A673 (cell line): ENCODE data around the gene PHF3. TPM values are rescaled to one million over a fixed set of nuclear protein-coding genes. Genes with fewer than 3 reads are reported as not detected.

ENCODE experiments used
- BruUV-seq: library from RNA; stranded (reverse); fragments of 400-500 nt; replicated peaks from 2 replicates; lab custom pipeline; 2021; lab: Mats Ljungman, UMichigan
- CTCF ChIA-PET: fragments of 300-600 bp; sonication (Branson Sonifier 250); formaldehyde crosslinking; loops from one replicate; lab custom pipeline; 2022; ENCODE audit warnings: antibody characterized with exemption; lab: Charles Lee
- POLR2A ChIA-PET: fragments of 300-600 bp; sonication (Branson Sonifier 250); formaldehyde crosslinking; loops from one replicate; lab custom pipeline; 2022; ENCODE audit warnings: antibody characterized with exemption; ENCODE audit not compliant: low non-redundant PET; lab: Charles Lee
- DNase-seq: peaks from one replicate; pipeline ENCODE4 v3.0.0-alpha.2; 2015; ENCODE audit warnings: low spot score
- H3K27ac ChIP-seq: fragments of 200-600 bp; sonication (generic); 2 replicates; pipeline ENCODE4 v1.5.1; 2016; ENCODE audit warnings: mixed run types, low read depth, mild to moderate bottlenecking, mixed read lengths, antibody characterized with exemption, low read length; ENCODE audit not compliant: poor library complexity, severe bottlenecking
- H3K27me3 ChIP-seq: fragments of 200-600 bp; sonication (generic); replicated peaks from 2 replicates; pipeline ENCODE4 v1.6.1; 2017; ENCODE audit warnings: mixed run types, low read depth, mild to moderate bottlenecking, mixed read lengths, antibody characterized with exemption, low read length; ENCODE audit not compliant: insufficient read depth, poor library complexity
- H3K36me3 ChIP-seq: fragments of 200-600 bp; sonication (generic); 2 replicates; pipeline ENCODE4 v1.6.1; 2016; ENCODE audit warnings: mixed run types, mild to moderate bottlenecking, mixed read lengths, antibody characterized with exemption, low read length; ENCODE audit not compliant: insufficient read depth, poor library complexity, severe bottlenecking
- H3K4me1 ChIP-seq: fragments of 200-600 bp; sonication (generic); 2 replicates; pipeline ENCODE4 v1.6.1; 2017; ENCODE audit warnings: mixed run types, mild to moderate bottlenecking, mixed read lengths, antibody characterized with exemption, low read length; ENCODE audit not compliant: insufficient read depth, poor library complexity, severe bottlenecking
- H3K4me3 ChIP-seq: fragments of 200-600 bp; sonication (generic); 2 replicates; pipeline ENCODE4 v1.5.1; 2016; ENCODE audit warnings: low read depth, mixed run types, mild to moderate bottlenecking, mixed read lengths, low read length; ENCODE audit not compliant: poor library complexity, severe bottlenecking
- H3K9me3 ChIP-seq: fragments of 200-600 bp; sonication (generic); 2 replicates; pipeline ENCODE4 v1.6.1; 2016; ENCODE audit warnings: mixed run types, low read depth, mild to moderate bottlenecking, mixed read lengths, antibody characterized with exemption, low read length; ENCODE audit not compliant: poor library complexity, severe bottlenecking
- EZH2 ChIP-seq: fragments of 200-600 bp; sonication (generic); IDR thresholded peaks from 2 replicates; pipeline ENCODE4 v1.6.1; 2017; ENCODE audit warnings: borderline replicate concordance, low read depth, mild to moderate bottlenecking, mixed read lengths, antibody characterized with exemption, low read length; ENCODE audit not compliant: poor library complexity, severe bottlenecking
- intact Hi-C: fragments of 100-400 bp; cut with micrococcal nuclease; formaldehyde crosslinking; loops from one replicate; pipeline ENCODE4 v1.10.0; 2022; ENCODE audit not compliant: unreplicated experiment
- total RNA-seq: library from RNA; stranded (reverse); gene quantifications from 2 replicates; pipeline ENCODE4 v1.2.3, GENCODE V29; 2021
- TF ChIP-seq, protein P1 (sequence below): fragments of 300-800, 200-600 bp; sonication (generic); conservative IDR thresholded peaks from 2 replicates; pipeline ENCODE4 v1.5.1; 2017; ENCODE audit warnings: low read depth, mild to moderate bottlenecking, antibody characterized with exemption, low read length, moderate library complexity, mixed read lengths

PHF3 gene
- total RNA-seq, 1 experiment from 2014 or later: 52.0 TPM

DNA sequence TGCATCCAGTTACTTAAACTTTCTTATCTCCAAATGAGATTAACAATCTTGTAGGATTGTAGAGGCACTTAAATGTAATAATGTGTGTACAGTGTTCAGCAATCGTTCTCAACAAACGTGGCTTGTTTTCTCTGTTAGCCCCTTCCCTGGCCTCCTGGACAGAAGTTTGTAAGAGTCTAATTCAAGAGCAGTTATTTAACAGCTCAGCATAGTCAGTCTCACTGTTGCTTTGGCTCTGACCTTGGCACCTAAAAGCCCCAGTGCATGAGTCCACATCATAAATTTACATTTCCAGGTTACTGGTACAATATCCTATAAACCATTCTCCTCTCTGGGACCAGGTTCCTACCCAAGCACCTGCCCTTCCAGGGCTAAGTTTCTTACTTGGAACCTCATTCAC lies 11.5 kb upstream of the PHF3 start:
- DNase-seq: no peak
- Histone ChIP-seq H3K36me3 (no peaks in the 10 kb centered on the region), H3K4me1 (no peaks in the 10 kb centered on the region), H3K27ac (no peak overlapping the region), H3K9me3 (no peaks in the 10 kb centered on the region), H3K27me3 (no peaks in the 10 kb centered on the region), H3K4me3 (no peak overlapping the region)
- POLR2A ChIA-PET: no interaction called here
- intact Hi-C loops: no loop called here
- CTCF ChIA-PET: no interaction called here
- no peak for TF ChIP-seq EZH2
- TF ChIP-seq, protein P1, sequence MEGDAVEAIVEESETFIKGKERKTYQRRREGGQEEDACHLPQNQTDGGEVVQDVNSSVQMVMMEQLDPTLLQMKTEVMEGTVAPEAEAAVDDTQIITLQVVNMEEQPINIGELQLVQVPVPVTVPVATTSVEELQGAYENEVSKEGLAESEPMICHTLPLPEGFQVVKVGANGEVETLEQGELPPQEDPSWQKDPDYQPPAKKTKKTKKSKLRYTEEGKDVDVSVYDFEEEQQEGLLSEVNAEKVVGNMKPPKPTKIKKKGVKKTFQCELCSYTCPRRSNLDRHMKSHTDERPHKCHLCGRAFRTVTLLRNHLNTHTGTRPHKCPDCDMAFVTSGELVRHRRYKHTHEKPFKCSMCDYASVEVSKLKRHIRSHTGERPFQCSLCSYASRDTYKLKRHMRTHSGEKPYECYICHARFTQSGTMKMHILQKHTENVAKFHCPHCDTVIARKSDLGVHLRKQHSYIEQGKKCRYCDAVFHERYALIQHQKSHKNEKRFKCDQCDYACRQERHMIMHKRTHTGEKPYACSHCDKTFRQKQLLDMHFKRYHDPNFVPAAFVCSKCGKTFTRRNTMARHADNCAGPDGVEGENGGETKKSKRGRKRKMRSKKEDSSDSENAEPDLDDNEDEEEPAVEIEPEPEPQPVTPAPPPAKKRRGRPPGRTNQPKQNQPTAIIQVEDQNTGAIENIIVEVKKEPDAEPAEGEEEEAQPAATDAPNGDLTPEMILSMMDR: no peak
- BruUV-seq: no TSS peak

DNA sequence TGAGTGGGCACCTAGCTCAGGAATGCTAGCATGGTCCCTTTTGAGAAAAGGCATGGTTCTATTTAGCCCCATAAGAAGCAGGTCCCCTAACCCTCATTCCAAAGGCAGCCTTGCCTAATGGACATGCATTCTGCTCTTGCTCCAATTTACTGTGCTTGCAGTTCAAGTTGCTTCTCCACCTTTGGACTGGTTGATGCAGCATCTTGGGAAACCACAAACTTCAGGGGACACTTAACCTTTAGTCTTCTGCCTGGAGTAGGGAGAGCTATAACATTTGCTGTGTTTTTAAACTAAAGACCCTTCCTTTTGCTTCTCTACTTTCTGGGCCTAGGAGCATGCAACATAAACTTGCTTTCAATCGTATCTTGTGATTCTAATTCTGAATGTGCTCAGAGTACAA lies 5.1 kb upstream of the PHF3 start:
- TF ChIP-seq EZH2: no peak
- TF ChIP-seq, protein P1: no peak
- ChIA-PET CTCF (no interaction called here), POLR2A (no interaction called here)
- DNase-seq: no peak
- Histone ChIP-seq H3K9me3 (no peaks in the 10 kb centered on the region), H3K4me3 (no peak overlapping the region), H3K36me3 (no peaks in the 10 kb centered on the region), H3K27ac (no peak overlapping the region), H3K4me1 (peaks cover 6% of the 10 kb centered on the region), H3K27me3 (no peaks in the 10 kb centered on the region)
- intact Hi-C loops: no loop called here
- BruUV-seq: no TSS peak

DNA sequence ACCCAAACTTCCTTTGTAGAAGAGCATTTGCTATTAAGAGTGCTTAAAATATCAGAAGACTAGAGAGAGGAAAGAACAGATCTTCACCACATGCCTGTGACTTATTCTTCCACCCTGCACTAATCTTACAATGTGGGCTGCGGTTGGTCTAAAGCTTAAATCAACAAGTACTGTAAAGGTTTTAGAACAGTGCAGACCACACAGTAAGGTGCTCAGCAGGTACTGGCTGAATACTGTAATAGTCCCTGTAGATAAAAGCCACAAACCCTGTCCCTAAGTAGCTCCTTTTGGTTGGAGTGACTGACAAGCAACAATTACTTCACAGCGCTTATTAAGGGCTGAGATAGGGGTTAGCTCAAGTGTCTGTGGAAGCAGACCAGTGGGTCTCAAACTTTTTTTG lies 972 bp upstream of the PHF3 start:
- H3K27ac ChIP-seq: no peak overlapping the region
- intact Hi-C loops: no loop called here
- H3K4me3 ChIP-seq: no peak overlapping the region
- no TSS peak for BruUV-seq
- ChIA-PET CTCF (no interaction called here), POLR2A (no interaction called here)
- peaks cover 24% of the 10 kb centered on the region for H3K4me1 ChIP-seq
- TF ChIP-seq, protein P1: no peak
- TF ChIP-seq EZH2: no peak
- no peaks in the 10 kb centered on the region for H3K27me3 ChIP-seq
- DNase-seq: no peak
- no peaks in the 10 kb centered on the region for H3K9me3 ChIP-seq
- H3K36me3 ChIP-seq: no peaks in the 10 kb centered on the region
